MCF 10A (cell line): ENCODE results near the gene ATF5. TPM values are rescaled to one million over a fixed set of nuclear protein-coding genes. Genes with fewer than 3 reads are reported as not detected.
"Not testable (repeated sequence)": the region's sequence is repeated elsewhere in the genome, so short reads cannot be mapped to it uniquely, and the experiment has no call there.

Experiments used
- BruUV-seq: library from RNA; stranded (reverse); fragments of 400-500 nt; replicated peaks from 2 replicates; lab custom pipeline; 2021; lab: Mats Ljungman, UMichigan
- CTCF ChIA-PET: fragments of 300-600 bp; sonication (Branson Sonifier 250); formaldehyde crosslinking; extraction: SDS; loops from one replicate; lab custom pipeline; 2021; ENCODE audit warnings: antibody characterized with exemption, inconsistent platforms; lab: Yijun Ruan, JAX
- POLR2A ChIA-PET: fragments of 300-600, 350-650 bp; sonication (Branson Sonifier 250); formaldehyde crosslinking; extraction: SDS; loops from one replicate; lab custom pipeline; 2020; ENCODE audit warnings: antibody characterized with exemption, inconsistent platforms; lab: Yijun Ruan, JAX
- DNase-seq: peaks from one replicate; pipeline ENCODE4 v3.0.0-alpha.2; 2018; ENCODE audit not compliant: unreplicated experiment
- H3K27ac Mint-ChIP-seq: one replicate; pipeline ENCODE4 v1.8.0; 2022; ENCODE audit warnings: mild to moderate bottlenecking, low read depth, mixed read lengths; ENCODE audit not compliant: unreplicated experiment
- H3K27me3 Mint-ChIP-seq: one replicate; pipeline ENCODE4 v1.8.0; 2022; ENCODE audit warnings: mixed read lengths; ENCODE audit not compliant: insufficient read depth, unreplicated experiment
- H3K36me3 Mint-ChIP-seq: one replicate; pipeline ENCODE4 v1.8.0; 2022; ENCODE audit warnings: mild to moderate bottlenecking, moderate library complexity, mixed read lengths; ENCODE audit not compliant: insufficient read depth, unreplicated experiment
- H3K4me1 Mint-ChIP-seq: one replicate; pipeline ENCODE4 v1.8.0; 2022; ENCODE audit warnings: mixed read lengths; ENCODE audit not compliant: insufficient read depth, unreplicated experiment
- H3K4me3 Mint-ChIP-seq: one replicate; pipeline ENCODE4 v1.8.0; 2022; ENCODE audit warnings: mild to moderate bottlenecking, moderate library complexity, mixed read lengths; ENCODE audit not compliant: unreplicated experiment
- H3K9me3 Mint-ChIP-seq: one replicate; pipeline ENCODE4 v1.8.0; 2022; ENCODE audit warnings: mixed read lengths; ENCODE audit not compliant: unreplicated experiment
- CTCF ChIP-seq: fragments of 200-600 bp; IDR thresholded peaks from one replicate; pipeline ENCODE4 v1.8.0; 2022; ENCODE audit warnings: antibody characterized with exemption, mild to moderate bottlenecking; ENCODE audit not compliant: unreplicated experiment
- intact Hi-C: fragments of 100-400 bp; cut with micrococcal nuclease; formaldehyde crosslinking; loops from 2 replicates; pipeline ENCODE4 v1.14.1; 2022
- total RNA-seq: library from RNA; stranded (reverse); gene quantifications from 2 replicates; pipeline ENCODE4 v1.2.3, GENCODE V29; 2022

The ATF5 gene
- total RNA-seq, 1 experiment from 2014 or later = 23.7 TPM

GRCh38 chr19:49923055-49924003 lies 5.7 kb upstream of the ATF5 start:
- DNase-seq = no peak
- Mint-ChIP-seq H3K4me1 (peaks cover 15% of the 10 kb centered on the region), H3K27me3 (no peaks in the 10 kb centered on the region), H3K27ac (no peak overlapping the region), H3K36me3 (peaks cover 51% of the 10 kb centered on the region), H3K9me3 (no peaks in the 10 kb centered on the region), H3K4me3 (no peak overlapping the region)
- ChIA-PET CTCF (no interaction called here), POLR2A (no interaction called here)
- no peak for TF ChIP-seq CTCF
- intact Hi-C loops = no loop called here
- BruUV-seq = no TSS peak

- no peak for DNase-seq
- no peaks in the 10 kb centered on the region for H3K27me3 Mint-ChIP-seq
- peaks cover 15% of the 10 kb centered on the region for H3K4me1 Mint-ChIP-seq
- POLR2A ChIA-PET = interaction anchor here (0.6 to 0.9 kb wide), 2 partner anchors 38 to 46 kb away, joined by 4 read pairs; partner anchors contain the start of gene TBC1D17
- no TSS peak for BruUV-seq
- CTCF ChIA-PET = interaction anchor here (0.6 to 0.7 kb wide), 2 partner anchors 11 to 634 kb away, joined by 3 read pairs; no protein-coding TSS in a partner anchor
- no peaks in the 10 kb centered on the region for H3K9me3 Mint-ChIP-seq
- H3K27ac Mint-ChIP-seq = no peak overlapping the region
- intact Hi-C loops = no loop called here
- TF ChIP-seq CTCF = no peak
- H3K36me3 Mint-ChIP-seq = peaks cover 56% of the 10 kb centered on the region
- no peak overlapping the region for H3K4me3 Mint-ChIP-seq
Measured at GRCh38 chr19:49924004-49924880, 4.8 kb upstream of the ATF5 start.

GRCh38 chr19:49924881-49925210 lies 4.2 kb upstream of the ATF5 start:
- CTCF ChIA-PET = interaction anchor here (0.7 kb wide), 1 partner anchor 12 kb away, joined by 3 read pairs; no protein-coding TSS in a partner anchor
- H3K27me3 Mint-ChIP-seq, H3K4me3 Mint-ChIP-seq, intact Hi-C loops, H3K27ac Mint-ChIP-seq, BruUV-seq, H3K9me3 Mint-ChIP-seq, DNase-seq: not testable (repeated sequence)
- POLR2A ChIA-PET = interaction anchor here (0.6 to 0.9 kb wide), 2 partner anchors 38 to 47 kb away, joined by 4 read pairs; partner anchors contain the start of gene TBC1D17
- Mint-ChIP-seq H3K36me3 (peaks cover 56% of the 10 kb centered on the region), H3K4me1 (peaks cover 17% of the 10 kb centered on the region)

GRCh38 chr19:49925486-49925885 lies 3.5 kb upstream of the ATF5 start:
- no peak overlapping the region for H3K27ac Mint-ChIP-seq
- peaks cover 57% of the 10 kb centered on the region for H3K36me3 Mint-ChIP-seq
- ChIA-PET CTCF (no interaction called here), POLR2A (no interaction called here)
- BruUV-seq = no TSS peak
- TF ChIP-seq CTCF = no peak
- intact Hi-C loops = no loop called here
- peaks cover 23% of the 10 kb centered on the region for H3K4me1 Mint-ChIP-seq
- H3K27me3 Mint-ChIP-seq = no peaks in the 10 kb centered on the region
- no peak for DNase-seq
- H3K9me3 Mint-ChIP-seq = no peaks in the 10 kb centered on the region
- H3K4me3 Mint-ChIP-seq = no peak overlapping the region
